Measurements from ENCODE around the gene ZCCHC7.

The ZCCHC7 gene

GRCh38 chr9:37239921-37240320 is 119.5 kb downstream of the ZCCHC7 start:
- Histone ChIP-seq H3K4me1 (peaks cover 96% of the 10 kb centered on the region), H3K9me3 (no peaks in the 10 kb centered on the region), H3K27me3 (no peaks in the 10 kb centered on the region), H3K4me2 (0 out of 2 replicates have a peak overlapping the region, but pooled peaks have one; percentile 12), H3K9ac (no peak overlapping the region), H3K36me3 (peaks cover 65% of the 10 kb centered on the region), H3K27ac (0 out of 2 replicates have a peak overlapping the region, but pooled peaks have one; percentile 23), H3K4me3 (no peak overlapping the region), H4K20me1 (peaks cover 99% of the 10 kb centered on the region)
- no peak for TF ChIP-seq Cebpa-rat (IDR thresholded peaks at IDR 0.05)

DNA sequence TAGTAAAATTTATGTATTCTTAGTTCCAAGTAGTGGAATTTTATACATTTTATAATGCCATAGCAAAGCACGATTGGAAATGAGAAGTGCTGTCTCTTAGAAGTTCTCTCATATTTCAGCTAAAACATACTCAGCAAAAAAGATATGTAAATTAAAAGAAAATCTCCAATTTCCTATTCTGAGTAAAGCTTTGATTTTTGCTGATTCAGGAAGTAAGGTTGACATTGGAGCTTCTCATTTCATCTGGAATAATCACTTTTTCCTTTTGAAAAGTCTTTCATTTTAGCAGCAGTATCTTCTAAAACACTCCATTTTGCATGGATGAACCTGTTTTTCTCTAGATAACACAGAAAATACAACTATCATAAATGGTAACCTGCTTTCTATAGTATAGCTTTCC is 121.0 kb downstream of the ZCCHC7 start:
- no peaks in the 10 kb centered on the region for H3K27me3 ChIP-seq
- H3K4me1 ChIP-seq: peaks cover 96% of the 10 kb centered on the region
- H3K27ac ChIP-seq: no peak overlapping the region
- no peaks in the 10 kb centered on the region for H3K9me3 ChIP-seq
- H4K20me1 ChIP-seq: peaks cover 99% of the 10 kb centered on the region
- no peak overlapping the region for H3K4me3 ChIP-seq
- H3K36me3 ChIP-seq: peaks cover 65% of the 10 kb centered on the region
- no peak overlapping the region for H3K9ac ChIP-seq
- no peak overlapping the region; the same call in 1 of the 2 replicates for H3K4me2 ChIP-seq
- TF ChIP-seq Cebpa-rat (IDR thresholded peaks at IDR 0.05): no peak

DNA sequence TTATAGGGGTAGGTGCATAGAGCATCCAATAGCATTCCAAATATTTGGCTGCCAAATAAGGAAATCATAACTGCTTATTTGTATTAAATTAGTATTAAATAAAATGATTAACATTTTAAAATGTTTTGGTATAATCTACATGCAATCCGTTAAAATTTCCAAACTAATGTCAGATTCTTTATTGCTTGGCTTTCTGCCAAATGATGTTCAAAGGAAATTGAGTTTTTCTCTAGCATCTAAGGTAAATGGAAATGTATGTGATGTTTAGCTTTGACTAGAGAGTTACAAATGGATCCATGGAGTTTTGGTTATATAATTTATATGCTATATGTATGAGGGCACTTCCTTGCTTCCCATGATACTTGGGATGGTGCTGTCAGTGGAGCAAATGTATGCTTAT is 121.7 kb downstream of the ZCCHC7 start:
- no peak for TF ChIP-seq Cebpa-rat (IDR thresholded peaks at IDR 0.05)
- no peaks in the 10 kb centered on the region for H3K9me3 ChIP-seq
- H3K27me3 ChIP-seq: no peaks in the 10 kb centered on the region
- no peak overlapping the region for H3K27ac ChIP-seq
- no peak overlapping the region for H3K4me3 ChIP-seq
- H3K9ac ChIP-seq: no peak overlapping the region
- H3K36me3 ChIP-seq: peaks cover 65% of the 10 kb centered on the region
- peak overlapping the region; percentile 6; the same call in 1 of the 2 replicates for H3K4me2 ChIP-seq
- peaks cover 99% of the 10 kb centered on the region for H4K20me1 ChIP-seq
- H3K4me1 ChIP-seq: peaks cover 96% of the 10 kb centered on the region

DNA sequence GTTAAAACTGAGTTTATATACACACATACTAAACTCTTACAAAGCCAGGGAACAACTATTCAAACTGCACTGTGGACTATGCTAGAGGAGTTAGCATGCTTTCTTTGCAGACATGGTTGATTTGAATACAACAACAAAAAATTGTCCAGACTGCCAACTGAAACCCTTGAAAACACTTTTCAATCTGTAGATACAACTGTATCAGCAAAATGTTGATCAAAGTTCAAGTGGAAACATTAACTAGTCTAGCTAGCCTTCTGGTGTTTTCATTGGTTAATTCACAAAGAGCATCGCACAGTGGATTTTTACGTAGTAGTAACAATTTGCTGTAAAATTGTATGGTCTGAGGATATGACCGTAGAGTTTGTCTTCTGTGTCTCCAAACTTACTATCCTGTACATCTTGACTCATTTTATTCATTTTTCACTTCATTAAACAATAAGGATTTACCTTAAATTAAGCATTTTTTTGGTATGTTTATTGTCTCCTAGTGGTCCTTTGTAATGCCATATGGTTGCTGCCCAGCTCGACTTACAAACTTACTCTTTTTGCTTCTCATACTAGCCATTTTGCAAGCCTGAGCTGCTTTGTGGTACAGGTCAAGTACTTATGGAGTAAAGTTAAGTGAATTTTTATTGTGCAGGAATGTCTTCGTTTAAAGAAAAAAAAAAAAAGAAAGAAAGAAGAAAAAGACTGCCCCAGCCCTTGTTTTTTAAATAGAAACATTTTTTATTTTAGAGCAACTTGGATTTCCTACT is 123.4 kb downstream of the ZCCHC7 start:
- Histone ChIP-seq H3K4me2 (peak overlapping the region; percentile 29), H3K9ac (no peak overlapping the region), H4K20me1 (peaks cover 99% of the 10 kb centered on the region), H3K27me3 (no peaks in the 10 kb centered on the region), H3K4me3 (no peak overlapping the region), H3K9me3 (no peaks in the 10 kb centered on the region), H3K4me1 (peaks cover 95% of the 10 kb centered on the region), H3K36me3 (peaks cover 65% of the 10 kb centered on the region), H3K27ac (peak overlapping the region; percentile 36; the same call in 1 of the 2 replicates)
- no peak for TF ChIP-seq Cebpa-rat (IDR thresholded peaks at IDR 0.05)

DNA sequence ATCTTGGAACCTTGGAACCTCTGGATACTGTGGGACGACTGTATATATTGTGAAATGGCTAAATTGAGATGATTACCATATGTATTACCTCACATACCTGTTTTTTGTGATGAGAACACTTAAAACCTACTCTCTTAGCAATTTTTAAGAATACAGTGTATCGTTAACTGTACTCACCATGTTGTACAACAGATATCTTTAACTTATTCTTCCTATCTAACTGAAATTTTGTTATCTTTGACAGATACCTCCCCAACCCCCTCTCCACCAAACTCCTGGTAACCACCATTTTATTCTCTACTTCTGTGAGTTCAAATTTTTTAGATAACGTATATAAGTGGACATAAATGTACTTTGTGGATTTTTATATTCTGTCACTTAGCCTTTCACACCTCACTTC is 126.5 kb downstream of the ZCCHC7 start:
- Histone ChIP-seq H3K9ac (no peak overlapping the region), H4K20me1 (peaks cover 99% of the 10 kb centered on the region), H3K4me2 (peak overlapping the region; percentile 4), H3K27me3 (no peaks in the 10 kb centered on the region), H3K4me3 (no peak overlapping the region), H3K27ac (no peak overlapping the region), H3K36me3 (peaks cover 76% of the 10 kb centered on the region), H3K4me1 (peaks cover 96% of the 10 kb centered on the region), H3K9me3 (no peaks in the 10 kb centered on the region)
- no peak for TF ChIP-seq Cebpa-rat (IDR thresholded peaks at IDR 0.05)

GRCh38 chr9:37248651-37249163 is 128.3 kb downstream of the ZCCHC7 start:
- Histone ChIP-seq H3K4me2 (peak overlapping the region; percentile 46), H4K20me1 (peaks cover 98% of the 10 kb centered on the region), H3K27ac (no peak overlapping the region), H3K27me3 (no peaks in the 10 kb centered on the region), H3K36me3 (peaks cover 84% of the 10 kb centered on the region), H3K4me1 (peaks cover 80% of the 10 kb centered on the region), H3K9me3 (no peaks in the 10 kb centered on the region), H3K9ac (no peak overlapping the region), H3K4me3 (no peak overlapping the region)
- TF ChIP-seq Cebpa-rat (IDR thresholded peaks at IDR 0.05): no peak

GRCh38 chr9:37251452-37251851 is 131.1 kb downstream of the ZCCHC7 start:
- Histone ChIP-seq H3K4me3 (no peak overlapping the region), H3K4me1 (peaks cover 81% of the 10 kb centered on the region), H3K4me2 (peak overlapping the region; percentile 32), H3K36me3 (peaks cover 90% of the 10 kb centered on the region), H3K27me3 (no peaks in the 10 kb centered on the region), H4K20me1 (peaks cover 99% of the 10 kb centered on the region), H3K9ac (no peak overlapping the region), H3K9me3 (no peaks in the 10 kb centered on the region), H3K27ac (no peak overlapping the region)
- no peak for TF ChIP-seq Cebpa-rat (IDR thresholded peaks at IDR 0.05)

- no peak overlapping the region for H3K4me2 ChIP-seq
- H3K27ac ChIP-seq: no peak overlapping the region
- peaks cover 78% of the 10 kb centered on the region for H3K4me1 ChIP-seq
- H3K9me3 ChIP-seq: no peaks in the 10 kb centered on the region
- no peak overlapping the region for H3K9ac ChIP-seq
- H4K20me1 ChIP-seq: peaks cover 99% of the 10 kb centered on the region
- H3K36me3 ChIP-seq: peaks cover 89% of the 10 kb centered on the region
- H3K27me3 ChIP-seq: no peaks in the 10 kb centered on the region
- no peak overlapping the region for H3K4me3 ChIP-seq
- TF ChIP-seq Cebpa-rat (IDR thresholded peaks at IDR 0.05): no peak
Measured at GRCh38 chr9:37253377-37253937, 133.1 kb downstream of the ZCCHC7 start.

GRCh38 chr9:37255187-37255586 is 134.8 kb downstream of the ZCCHC7 start:
- H3K9me3 ChIP-seq: no peaks in the 10 kb centered on the region
- no peak overlapping the region for H3K9ac ChIP-seq
- no peak overlapping the region for H3K4me3 ChIP-seq
- H3K4me1 ChIP-seq: peaks cover 75% of the 10 kb centered on the region
- no peaks in the 10 kb centered on the region for H3K27me3 ChIP-seq
- no peak overlapping the region for H3K27ac ChIP-seq
- H3K4me2 ChIP-seq: no peak overlapping the region
- TF ChIP-seq Cebpa-rat (IDR thresholded peaks at IDR 0.05): no peak
- peaks cover 82% of the 10 kb centered on the region for H3K36me3 ChIP-seq
- H4K20me1 ChIP-seq: peaks cover 99% of the 10 kb centered on the region
